ENCODE data around the gene PTPRM. TPM values are rescaled to one million over a fixed set of nuclear protein-coding genes. Genes with fewer than 3 reads are reported as not detected.

PTPRM gene
- total RNA-seq, 1 donor from 2014 or later: 40.1 TPM

DNA sequence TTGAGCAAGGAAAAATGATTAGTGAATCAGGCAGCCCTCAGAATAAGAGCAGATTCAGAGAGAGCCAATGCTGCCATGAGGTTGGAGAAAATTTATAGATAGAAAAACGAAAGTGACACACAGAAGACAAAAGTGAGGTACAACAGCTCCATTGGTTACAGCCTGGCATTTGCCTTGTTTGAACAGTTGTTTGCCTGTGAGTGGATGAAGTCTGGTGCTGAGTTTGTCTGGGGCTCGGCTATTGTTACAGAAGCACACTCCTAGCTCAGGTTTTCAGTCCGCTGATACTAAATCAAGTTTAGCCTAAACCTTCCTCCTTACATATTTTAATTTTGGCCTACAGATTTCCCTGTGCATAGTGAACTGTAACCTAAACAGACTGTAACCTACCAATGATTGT lies 654.3 kb downstream of the PTPRM start:
- no peak for DNase-seq (ENCODE audit: low read depth in 2 of 2)

DNA sequence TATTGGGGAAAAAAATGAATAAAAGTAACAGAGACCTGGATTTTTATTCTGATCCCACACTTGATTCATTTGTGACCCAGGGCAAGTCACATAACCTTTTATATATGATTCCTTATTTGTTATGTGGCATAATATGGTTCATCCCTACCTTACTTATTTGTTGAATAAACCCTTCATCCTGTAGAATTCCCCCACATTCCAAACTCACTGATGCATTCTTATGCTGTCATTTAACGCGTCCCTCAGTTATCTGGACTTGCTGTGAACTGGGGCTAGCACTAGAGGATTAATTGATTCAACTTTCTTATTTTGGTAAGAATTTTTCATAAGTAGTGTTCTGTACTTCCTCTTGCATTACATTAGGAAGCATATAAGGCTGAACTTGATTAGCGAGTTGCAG lies 657.5 kb downstream of the PTPRM start:
- peak in 1 of 2 donors; percentile 11 for DNase-seq (ENCODE audit: low read depth in 2 of 2)

DNA sequence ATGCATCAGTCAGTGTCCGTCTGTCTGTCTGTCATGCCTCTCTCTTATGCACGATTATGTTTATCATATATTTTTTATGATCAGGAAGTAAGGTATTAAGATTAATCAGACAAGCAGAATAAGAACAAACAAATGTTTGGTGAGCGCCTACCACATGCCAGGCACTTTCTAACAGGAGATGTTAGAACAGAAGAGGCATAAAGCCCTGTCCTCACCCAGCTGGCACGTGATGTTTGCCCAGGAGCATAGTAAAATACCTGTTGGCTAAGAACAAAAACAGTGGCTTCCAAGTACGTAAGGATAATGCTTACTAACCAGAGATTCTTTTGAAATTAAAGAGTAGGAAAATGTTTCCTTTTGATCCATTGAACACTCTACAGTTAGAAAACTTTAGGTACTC lies 661.9 kb downstream of the PTPRM start:
- DNase-seq (ENCODE audit: low read depth in 2 of 2): no peak

DNA sequence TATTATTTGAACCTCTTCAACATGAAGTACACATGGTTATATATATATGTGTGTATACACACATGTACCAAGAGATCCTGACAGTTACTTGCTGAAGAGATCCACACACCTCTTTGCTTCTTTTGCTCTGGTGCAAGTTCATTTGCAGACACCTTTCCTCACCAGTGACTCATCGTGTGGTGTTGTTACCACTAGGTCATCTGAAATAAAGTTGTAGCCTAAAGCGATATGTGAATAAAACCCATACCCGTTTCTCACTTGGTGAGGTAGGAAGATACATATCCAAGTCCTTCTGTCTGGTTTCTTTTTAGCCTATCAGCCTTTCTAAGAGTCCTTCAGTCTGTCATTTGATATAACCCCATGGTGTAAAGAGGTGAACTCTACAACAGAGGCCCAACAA lies 662.7 kb downstream of the PTPRM start:
- no peak for DNase-seq (ENCODE audit: low read depth in 2 of 2)

DNA sequence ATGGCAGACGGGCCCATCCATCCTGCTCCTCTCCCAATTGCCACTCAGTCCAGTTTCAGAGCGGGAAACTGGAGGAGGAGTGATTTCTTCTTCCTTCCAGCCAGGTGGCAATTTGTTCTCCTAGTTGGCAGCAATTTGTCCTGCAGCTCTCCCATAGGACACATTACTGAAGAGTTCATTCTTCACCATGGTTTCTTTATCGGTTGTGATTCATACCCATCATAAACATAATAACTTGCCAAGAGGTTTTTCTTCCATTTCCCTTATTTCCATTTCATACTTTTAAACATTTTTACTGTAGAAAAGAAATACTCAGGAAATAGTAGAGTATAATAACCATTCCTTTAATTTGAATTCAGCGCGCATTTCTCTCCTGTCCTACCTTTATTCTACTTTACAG lies 664.2 kb downstream of the PTPRM start:
- DNase-seq (ENCODE audit: low read depth in 2 of 2): no peak

DNA sequence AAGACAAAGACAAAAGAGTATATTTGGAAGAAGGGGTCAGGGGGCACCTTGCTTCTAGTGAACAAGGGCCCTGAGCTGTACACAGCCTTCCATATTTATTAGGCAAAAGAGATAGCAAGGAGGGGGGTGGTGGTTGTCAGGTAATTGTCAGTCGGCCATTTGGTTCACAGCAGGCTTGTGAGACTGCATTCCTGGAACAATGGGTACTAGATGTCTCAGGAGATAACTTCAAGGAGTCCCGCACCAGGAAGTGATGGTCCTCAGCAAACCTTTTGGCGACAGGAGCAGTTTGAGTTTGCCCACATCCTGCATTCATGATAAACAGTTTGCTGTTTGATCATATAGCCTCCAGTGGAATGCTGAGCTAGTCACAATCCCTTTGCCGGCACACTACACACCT lies 665.7 kb downstream of the PTPRM start:
- DNase-seq (ENCODE audit: low read depth in 2 of 2): no peak

DNA sequence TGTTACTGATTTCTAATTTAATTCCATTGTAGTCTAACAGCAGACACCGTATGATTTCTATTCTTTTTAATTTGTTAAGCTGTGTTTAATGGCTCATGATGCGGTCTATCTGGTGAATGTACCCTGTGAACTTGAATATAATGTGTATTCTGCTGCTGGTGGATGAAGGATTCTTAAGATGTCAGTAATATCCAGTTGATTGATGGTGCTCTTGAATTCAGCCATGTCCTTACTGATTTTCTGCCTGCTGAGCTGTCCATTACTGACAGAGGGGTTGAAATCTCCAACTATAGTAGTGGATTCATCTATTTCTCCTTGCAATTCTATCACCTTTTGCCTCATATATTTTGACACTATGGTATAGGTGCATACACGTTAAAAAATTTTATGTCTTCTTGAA lies 668.8 kb downstream of the PTPRM start:
- DNase-seq (ENCODE audit: low read depth in 2 of 2): no peak

DNA sequence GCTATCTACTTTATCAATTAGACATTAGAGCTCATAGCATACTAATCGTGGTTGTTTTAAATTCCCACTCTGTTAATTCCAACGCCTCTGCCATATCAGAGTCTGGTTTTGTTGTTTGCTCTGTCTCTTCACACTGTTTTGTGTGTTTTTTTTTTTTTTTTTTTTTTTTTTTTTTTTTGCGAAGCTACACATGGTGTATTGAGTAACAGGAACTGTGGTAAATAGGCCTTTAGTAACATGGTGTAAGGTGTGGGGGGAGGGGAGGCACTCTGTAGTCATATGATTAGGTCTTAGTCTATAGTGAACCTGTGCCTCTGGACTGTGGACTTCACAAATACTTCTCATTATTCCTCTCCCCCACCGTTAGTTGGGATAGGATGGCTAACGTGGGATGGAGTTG lies 671.4 kb downstream of the PTPRM start:
- no peak for DNase-seq (ENCODE audit: low read depth in 2 of 2)

DNA sequence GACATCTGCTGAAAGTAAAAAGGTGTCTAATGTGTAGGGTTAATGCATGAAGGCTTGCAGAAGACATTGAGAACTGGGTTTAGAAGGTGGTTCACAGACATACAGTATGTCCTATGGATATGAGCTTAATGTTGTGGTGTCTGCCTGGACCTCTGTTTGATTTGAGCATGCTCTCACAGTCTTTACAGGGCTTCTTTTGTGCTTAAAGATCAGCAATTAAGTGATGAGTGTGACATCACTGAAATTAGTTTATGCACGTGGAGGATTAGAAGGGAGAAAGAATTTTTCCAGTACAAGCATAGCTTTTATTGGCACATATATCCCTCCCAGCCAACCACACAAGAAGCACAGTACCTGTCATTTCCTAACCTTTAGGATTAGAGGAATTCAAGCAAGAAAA lies 674.6 kb downstream of the PTPRM start:
- no peak for DNase-seq (ENCODE audit: low read depth in 2 of 2)

DNA sequence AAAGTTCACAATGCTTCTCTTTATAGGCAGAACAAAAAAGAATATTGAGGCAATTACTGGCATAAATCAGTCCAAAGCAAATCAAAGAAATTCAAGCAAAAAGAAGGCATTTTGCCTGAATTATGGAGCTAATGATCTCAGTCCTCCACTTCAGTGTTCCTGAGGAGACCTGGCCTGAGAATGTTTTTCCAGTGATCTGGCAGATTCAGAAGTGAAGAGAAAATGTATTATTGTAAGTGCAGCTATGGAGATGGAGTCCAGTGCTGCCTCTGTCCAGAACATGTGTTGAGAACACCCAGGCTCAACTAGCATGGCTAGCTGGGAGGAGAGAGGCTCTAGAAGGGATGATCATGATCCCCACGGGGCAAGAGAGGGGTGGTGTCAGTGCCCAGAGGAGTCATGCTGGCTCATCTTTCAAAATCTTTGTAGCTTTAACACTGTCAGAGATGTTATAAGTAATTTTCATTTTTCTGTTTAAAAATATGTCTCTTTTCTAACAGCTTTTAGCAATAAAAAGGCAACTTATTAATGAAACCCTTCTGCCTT lies 675.1 kb downstream of the PTPRM start:
- no peak for DNase-seq (ENCODE audit: low read depth in 2 of 2)

DNA sequence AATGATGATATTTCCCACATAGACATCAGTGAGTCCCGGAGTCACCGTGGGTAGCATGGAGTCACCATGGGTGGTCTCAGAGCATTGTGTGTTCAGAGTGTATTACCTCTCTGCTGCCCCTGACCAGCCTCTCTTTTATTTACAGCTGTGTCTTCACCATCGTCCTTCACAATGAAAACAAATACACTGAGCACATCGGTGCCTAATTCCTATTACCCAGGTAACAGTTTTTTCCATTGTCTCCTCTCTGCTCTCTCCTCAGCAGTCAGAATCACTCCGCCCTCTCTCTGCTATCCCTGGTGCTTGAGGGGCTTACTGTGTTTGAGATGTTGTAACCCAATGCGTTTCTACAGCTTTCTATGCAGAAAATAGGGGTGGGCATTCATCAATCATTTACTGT lies 680.6 kb downstream of the PTPRM start:
- no peak for DNase-seq (ENCODE audit: low read depth in 2 of 2)

DNA sequence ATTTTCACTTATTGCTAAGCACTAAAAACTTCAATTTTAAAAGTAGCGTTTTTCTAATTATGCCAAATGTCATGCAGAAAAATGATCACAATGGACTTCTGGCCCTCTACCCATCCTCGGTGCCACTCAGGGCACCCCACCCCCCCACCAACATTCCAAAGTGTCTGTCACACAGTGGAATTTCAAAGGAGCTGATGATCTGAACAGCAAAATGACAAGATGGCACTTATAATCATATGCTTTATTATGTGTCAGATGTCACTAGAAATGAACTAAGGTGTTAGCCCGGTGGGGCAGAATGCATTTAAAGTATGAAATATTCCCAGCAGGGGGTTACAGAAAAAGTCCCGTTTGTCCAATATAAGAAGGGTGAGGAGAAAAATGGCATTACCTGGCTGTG lies 681.5 kb downstream of the PTPRM start:
- no peak for DNase-seq (ENCODE audit: low read depth in 2 of 2)

DNA sequence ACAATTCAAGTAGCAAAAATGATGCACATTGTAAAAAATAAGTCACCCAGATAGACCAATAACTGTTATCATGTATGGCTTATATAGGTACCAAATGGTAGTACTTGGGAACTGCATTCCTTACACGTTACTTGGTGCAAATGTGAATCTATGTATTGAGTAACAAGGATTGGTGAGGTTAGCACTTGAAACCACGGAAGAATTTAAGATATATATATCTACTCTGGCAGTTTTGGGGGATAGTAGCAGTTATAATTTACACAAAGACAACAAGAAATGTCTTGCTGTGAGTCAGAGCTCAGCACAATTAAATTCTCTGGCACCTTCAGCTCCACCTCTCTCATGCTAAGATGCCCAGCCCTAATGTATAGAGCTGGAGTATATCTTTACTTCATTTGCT lies 682.7 kb downstream of the PTPRM start:
- DNase-seq (ENCODE audit: low read depth in 2 of 2): no peak

DNA sequence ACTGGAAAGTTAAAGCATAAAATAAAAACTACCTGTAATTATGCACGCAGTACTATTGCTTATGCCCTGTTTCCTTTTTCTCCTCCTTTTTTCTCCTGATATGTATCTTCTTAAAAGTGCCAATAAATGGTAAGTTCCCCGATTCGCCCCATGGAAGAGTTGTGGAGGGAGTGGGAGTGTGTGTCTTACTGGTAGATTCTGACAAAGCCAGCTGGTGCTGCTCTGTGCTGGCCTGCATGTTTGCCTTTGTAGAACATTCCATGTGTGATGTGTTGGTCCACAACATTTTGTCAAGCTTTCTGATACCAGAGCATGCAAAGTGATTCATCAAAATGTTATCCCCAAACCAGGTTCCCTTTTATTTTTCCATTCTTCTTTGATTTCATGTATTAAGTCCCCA lies 685.3 kb downstream of the PTPRM start:
- no peak for DNase-seq (ENCODE audit: low read depth in 2 of 2)

DNA sequence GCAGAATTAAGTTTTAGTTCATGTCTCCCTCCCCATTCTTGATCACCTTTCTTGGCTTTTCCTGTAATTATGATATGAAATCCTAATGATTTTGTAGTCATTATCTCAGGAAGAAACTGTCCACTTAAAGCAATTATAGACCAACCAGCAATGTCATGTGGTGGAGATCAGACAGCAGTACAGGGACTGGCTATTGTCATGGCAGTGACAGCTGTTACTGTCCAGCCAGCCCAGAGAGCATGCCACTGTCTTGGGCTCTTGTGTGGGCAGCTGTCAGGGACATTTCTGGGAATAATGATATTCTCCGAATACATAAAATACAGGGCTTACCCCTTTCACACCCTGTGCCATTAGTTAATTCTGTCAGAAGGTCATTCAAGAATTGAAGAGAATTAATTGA lies 686.8 kb downstream of the PTPRM start:
- DNase-seq (ENCODE audit: low read depth in 2 of 2): no peak

DNA sequence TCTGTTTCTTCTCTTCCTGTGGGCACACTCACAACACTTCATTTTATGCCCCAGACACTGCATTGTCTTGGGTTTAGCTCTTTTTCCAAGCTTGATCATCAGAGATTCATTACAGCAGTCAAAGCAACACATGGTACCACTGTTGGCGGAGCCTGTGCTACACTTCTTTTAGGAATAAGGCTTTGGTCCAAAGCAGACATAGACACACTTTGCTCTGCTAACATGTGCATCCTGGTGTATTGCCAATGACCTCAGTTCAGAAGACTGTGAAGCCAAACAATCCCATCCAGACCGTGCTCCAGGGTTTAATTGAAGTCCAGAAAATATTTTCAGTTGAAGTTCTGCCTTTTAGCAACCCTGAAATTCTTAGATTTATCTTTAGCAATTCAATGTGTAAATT lies 687.5 kb downstream of the PTPRM start:
- peak in 1 of 2 donors; percentile 37 for DNase-seq (ENCODE audit: low read depth in 2 of 2)

DNA sequence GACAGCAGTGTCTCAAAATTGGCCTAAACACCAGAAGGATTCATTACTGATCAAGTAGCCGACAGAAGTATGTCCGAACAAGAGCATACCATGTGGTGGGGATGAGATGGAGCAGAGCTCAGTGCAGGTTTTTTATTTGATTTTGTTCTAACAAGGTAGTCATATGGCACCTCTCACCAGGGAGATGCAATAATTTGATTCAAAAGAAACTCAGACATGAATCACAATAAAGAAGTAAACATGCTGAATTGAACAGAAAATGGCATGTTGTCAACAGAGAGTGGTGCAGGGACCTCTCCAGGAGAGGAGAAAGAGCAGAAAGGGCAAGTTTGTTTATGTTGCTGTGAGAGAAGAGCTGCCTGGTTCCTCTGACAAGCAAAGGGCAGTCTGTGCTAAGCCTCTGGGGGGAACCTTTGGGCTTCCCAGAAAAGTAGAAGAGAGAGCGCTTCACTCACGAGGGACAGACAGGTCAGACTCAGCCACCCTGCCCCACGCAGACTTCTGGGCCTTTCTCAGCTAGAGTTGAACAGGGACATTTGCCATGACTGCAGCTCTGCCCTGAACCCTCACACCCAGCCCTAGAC lies 690.8 kb downstream of the PTPRM start:
- DNase-seq (ENCODE audit: low read depth in 2 of 2): no peak

DNA sequence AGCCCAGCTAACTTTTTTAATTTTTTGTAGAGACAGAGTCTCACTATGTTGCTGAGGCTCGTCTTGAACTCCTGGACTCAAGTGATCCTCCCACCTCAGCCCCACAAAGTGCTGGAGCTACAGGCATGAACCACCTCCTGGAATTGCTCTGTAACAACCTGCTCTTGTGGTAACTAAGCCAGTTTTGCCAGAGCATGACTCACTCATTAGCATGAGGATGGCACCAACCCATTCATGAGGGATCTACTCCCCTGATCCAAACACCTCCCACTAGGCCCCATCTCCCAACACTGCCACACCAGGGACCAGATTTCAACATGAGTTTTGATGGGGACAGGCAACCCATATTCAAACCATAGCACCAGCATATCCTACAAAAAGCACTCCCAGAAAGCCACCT lies 693.2 kb downstream of the PTPRM start:
- DNase-seq (ENCODE audit: low read depth in 2 of 2): no peak

DNA sequence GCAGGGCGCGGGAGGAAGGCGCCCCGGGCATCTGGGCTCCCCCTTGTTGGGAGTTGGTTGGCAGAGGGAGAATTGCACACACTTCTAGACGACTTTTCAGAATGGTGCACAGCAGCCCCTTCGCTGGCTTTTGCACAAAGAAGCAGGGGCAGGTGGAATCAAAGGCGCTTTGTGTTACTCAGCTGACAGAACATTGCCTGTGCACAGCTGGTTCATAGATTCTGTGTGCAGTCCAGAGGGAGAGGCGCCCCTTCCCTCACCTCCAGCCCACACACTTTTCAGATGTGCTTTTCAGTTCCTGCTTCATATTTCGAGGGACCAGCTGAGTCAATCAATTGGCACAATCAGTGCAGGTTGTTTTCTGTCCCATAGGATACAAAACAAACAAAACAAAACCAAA lies 693.7 kb downstream of the PTPRM start:
- no peak for DNase-seq (ENCODE audit: low read depth in 2 of 2)

DNA sequence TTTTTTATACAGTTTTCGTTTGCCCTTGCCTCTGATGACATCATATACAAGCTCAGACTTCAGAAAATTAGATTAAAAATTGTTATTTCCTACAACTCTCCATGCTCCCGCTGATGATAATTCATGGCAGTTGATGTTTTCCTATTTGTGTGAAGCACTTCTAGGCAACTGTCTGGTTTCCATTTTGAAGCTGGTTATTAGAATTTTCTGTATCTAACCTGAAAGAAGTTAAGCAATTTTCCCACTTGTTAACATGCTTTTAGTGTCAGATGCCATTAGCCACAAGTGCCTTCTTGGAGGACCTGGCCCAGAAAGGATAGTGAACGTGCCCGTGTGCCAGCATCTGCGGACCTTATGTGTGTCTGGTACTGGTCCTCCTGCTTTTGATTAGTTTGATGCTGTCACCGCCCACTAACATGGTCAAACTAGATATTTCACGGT lies 694.6 kb downstream of the PTPRM start:
- DNase-seq (ENCODE audit: low read depth in 2 of 2): no peak

DNA sequence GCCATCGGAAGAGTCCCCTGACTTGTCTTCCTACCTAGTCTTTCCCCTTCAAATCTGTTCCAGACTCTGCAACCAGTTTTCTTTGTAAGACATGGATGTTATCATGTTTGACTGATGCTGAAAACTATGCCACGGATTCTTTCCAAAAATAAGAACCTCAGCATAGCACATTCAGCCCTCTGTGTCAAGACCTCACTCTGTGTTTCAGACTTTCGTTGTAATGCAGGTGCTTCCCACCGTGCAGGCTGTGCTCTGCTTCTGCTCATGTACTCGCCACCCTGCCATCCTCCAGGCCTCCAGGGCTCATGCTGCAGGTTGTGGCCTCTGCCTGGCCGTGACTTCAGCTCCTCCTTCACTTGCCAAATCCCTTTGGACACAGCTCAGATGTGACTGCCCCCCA lies 695.1 kb downstream of the PTPRM start:
- peak in 1 of 2 donors; percentile 8 for DNase-seq (ENCODE audit: low read depth in 2 of 2)

DNA sequence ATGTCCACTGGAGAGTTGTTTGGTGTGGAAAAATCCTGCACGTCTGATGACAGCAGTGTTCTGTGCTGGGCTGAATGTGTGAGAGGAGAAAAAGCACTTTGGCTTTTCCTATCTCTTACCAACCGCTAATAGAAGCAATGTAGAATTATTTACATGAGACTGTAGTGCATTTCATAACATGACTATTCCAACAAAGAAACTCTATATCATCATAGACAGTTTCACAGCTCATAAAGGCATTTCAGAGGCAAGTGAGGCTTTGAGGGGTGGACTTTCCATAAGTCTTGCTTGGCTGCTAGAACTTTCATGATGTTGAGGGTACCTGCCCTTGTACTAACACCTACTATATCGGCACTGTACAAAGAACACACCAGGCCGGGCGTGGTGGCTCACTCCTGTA lies 697.0 kb downstream of the PTPRM start:
- DNase-seq (ENCODE audit: low read depth in 2 of 2): no peak

DNA sequence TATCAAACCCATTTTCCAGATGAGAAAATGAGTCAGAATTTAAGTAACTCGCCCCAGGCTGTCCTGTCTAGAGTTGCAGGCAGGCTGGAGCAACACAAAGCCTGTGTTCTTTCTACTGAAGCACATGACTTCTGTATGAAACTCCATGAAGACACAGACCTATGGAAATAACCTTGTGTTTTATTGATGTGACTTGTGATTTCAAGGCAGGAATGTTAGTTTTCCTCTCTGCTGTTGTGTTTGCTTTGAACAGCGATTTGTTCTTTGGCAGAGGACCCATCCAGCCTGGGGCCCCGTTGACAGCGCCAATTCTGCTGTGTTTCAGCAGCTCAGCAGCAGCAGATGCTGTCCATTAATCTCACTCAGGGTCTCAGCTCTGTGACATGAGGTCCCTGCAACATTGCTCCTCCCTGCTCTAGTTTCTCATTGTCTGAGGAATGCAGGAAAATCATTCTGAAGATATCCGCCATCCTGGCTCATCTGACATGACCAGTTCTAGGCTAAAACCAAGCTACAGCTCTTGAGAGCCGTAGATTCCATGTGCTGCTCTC lies 697.8 kb downstream of the PTPRM start:
- peak in 1 of 2 donors; percentile 72 for DNase-seq (ENCODE audit: low read depth in 2 of 2)

DNA sequence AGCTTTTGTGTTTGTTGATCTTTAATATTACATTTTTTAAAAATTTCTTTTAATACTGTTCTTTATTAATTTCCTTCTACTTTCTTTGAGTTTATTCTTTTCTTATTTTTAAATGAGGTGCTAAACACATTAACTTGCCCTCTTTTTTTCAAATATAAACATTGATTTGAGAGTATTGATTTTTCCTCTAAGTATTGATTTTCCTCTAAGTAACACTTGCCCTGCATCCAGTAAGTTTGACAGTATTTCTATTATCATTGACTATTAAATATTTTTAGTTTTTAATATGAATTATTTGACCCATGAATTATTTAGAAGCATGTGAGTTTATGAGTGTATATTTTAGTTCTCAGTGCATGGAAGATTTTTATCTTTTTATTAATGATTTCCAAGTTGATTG lies 705.1 kb downstream of the PTPRM start:
- no peak for DNase-seq (ENCODE audit: low read depth in 2 of 2)

Measured in lung microvascular endothelial cell (primary cell).